ENCODE data around the gene ADARB2.

Gene ADARB2

DNA sequence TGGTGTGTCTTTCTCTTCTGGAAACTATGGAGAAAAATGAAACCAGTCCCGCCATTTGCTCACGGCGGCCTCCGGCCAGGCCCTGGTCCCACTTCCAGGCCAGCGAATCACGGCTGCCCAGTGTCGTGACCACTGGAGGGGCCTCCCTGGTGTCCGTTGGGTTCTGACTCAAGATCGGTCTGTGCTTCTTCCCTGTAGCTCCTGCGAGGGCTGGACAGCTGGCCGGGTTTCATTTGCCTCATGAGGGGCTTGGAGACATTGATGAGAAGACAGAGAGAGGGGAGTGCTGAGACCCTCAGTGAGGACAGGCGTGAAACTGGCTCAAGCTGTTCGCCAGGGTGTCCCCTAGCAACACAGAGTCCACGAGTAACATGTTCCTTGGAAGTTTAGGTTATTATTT is 108.6 kb downstream of the ADARB2 start (continued):
- TF ChIP-seq TRIM28 (IDR thresholded peaks at IDR 0.05; ENCODE audit: borderline replicate concordance, low read length) (no peak), ZNF791 (tag by site-specific recombination; IDR thresholded peaks at IDR 0.05) (no peak), ZNF768 (tag by site-specific recombination; IDR thresholded peaks at IDR 0.05) (no peak), ZNF585B (tag by site-specific recombination; IDR thresholded peaks at IDR 0.05) (no peak), ZNF266 (tag by site-specific recombination; IDR thresholded peaks at IDR 0.05; ENCODE audit: low read depth) (no peak), KLF1 (tag by site-specific recombination; IDR thresholded peaks at IDR 0.05) (no peak), ZNF214 (tag by site-specific recombination; IDR thresholded peaks at IDR 0.05; ENCODE audit: borderline replicate concordance) (no peak), ZNF596 (tag by site-specific recombination; IDR thresholded peaks at IDR 0.05) (no peak), ZNF335 (tag by site-specific recombination; conservative IDR thresholded peaks at IDR 0.05) (no peak), ZNF843 (tag by site-specific recombination; IDR thresholded peaks at IDR 0.05) (no peak)
- TF ChIP-seq, protein P1, sequence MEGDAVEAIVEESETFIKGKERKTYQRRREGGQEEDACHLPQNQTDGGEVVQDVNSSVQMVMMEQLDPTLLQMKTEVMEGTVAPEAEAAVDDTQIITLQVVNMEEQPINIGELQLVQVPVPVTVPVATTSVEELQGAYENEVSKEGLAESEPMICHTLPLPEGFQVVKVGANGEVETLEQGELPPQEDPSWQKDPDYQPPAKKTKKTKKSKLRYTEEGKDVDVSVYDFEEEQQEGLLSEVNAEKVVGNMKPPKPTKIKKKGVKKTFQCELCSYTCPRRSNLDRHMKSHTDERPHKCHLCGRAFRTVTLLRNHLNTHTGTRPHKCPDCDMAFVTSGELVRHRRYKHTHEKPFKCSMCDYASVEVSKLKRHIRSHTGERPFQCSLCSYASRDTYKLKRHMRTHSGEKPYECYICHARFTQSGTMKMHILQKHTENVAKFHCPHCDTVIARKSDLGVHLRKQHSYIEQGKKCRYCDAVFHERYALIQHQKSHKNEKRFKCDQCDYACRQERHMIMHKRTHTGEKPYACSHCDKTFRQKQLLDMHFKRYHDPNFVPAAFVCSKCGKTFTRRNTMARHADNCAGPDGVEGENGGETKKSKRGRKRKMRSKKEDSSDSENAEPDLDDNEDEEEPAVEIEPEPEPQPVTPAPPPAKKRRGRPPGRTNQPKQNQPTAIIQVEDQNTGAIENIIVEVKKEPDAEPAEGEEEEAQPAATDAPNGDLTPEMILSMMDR (tag by site-specific recombination; IDR thresholded peaks at IDR 0.05): no peak

DNA sequence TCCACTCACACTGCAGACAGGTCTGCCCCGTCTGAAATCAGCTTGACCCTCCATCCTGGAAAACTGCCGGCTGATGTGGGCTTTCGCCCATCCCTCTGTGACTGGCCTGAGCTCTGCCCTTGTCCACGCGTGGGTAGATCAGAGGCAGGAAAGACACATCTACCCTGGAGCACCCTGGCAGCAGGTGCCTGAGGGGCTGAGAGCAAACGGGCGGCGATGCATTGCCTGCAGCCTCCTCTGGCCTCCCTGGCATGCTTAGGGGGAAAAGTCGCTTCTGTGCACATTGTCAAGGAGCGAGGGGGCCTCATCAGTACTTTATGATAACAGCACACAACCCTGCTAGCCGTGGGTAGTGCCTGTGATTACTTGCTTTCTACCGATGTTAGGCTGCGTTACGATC is 109.4 kb downstream of the ADARB2 start:
- no peaks in the 10 kb centered on the region for H3K9me3 ChIP-seq (ENCODE audit: control insufficient read depth, insufficient read depth, low read depth, low read length)
- no peak for TF ChIP-seq ZNF624 (tag by site-specific recombination; IDR thresholded peaks at IDR 0.05)
- TF ChIP-seq ZBTB7A (tag by site-specific recombination; IDR thresholded peaks at IDR 0.05; ENCODE audit: low read depth): no peak
- TF ChIP-seq ZNF596 (tag by site-specific recombination; IDR thresholded peaks at IDR 0.05): no peak
- no peak for TF ChIP-seq ZIC2 (tag by site-specific recombination; IDR thresholded peaks at IDR 0.05)
- TF ChIP-seq, protein P2, sequence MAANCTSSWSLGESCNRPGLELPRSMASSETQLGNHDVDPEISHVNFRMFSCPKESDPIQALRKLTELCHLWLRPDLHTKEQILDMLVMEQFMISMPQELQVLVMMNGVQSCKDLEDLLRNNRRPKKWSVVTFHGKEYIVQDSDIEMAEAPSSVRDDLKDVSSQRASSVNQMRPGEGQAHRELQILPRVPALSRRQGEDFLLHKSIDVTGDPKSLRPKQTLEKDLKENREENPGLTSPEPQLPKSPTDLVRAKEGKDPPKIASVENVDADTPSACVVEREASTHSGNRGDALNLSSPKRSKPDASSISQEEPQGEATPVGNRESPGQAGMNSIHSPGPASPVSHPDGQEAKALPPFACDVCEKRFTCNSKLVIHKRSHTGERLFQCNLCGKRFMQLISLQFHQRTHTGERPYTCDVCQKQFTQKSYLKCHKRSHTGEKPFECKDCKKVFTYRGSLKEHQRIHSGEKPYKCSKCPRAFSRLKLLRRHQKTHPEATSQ (tag by site-specific recombination; IDR thresholded peaks at IDR 0.05): no peak
- TF ChIP-seq ZNF76 (tag by site-specific recombination; IDR thresholded peaks at IDR 0.05; ENCODE audit: borderline replicate concordance, low read depth): no peak
- TF ChIP-seq ZNF10 (tag by site-specific recombination; IDR thresholded peaks at IDR 0.05): no peak
- no peak for TF ChIP-seq ZNF404 (tag by site-specific recombination; IDR thresholded peaks at IDR 0.05)
- TF ChIP-seq GFI1B (tag by site-specific recombination; IDR thresholded peaks at IDR 0.05): no peak
- no peak for TF ChIP-seq ZNF112 (tag by site-specific recombination; IDR thresholded peaks at IDR 0.05)
- no peak for TF ChIP-seq ZNF37A (tag by site-specific recombination; IDR thresholded peaks at IDR 0.05)
- no peak for TF ChIP-seq ZNF121 (tag by site-specific recombination; IDR thresholded peaks at IDR 0.05)
- TF ChIP-seq, protein P3, sequence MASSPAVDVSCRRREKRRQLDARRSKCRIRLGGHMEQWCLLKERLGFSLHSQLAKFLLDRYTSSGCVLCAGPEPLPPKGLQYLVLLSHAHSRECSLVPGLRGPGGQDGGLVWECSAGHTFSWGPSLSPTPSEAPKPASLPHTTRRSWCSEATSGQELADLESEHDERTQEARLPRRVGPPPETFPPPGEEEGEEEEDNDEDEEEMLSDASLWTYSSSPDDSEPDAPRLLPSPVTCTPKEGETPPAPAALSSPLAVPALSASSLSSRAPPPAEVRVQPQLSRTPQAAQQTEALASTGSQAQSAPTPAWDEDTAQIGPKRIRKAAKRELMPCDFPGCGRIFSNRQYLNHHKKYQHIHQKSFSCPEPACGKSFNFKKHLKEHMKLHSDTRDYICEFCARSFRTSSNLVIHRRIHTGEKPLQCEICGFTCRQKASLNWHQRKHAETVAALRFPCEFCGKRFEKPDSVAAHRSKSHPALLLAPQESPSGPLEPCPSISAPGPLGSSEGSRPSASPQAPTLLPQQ (tag by site-specific recombination; IDR thresholded peaks at IDR 0.05): no peak
- TF ChIP-seq ZBTB1 (tag by site-specific recombination; IDR thresholded peaks at IDR 0.05): no peak
- TF ChIP-seq KLF1 (tag by site-specific recombination; IDR thresholded peaks at IDR 0.05): no peak
- TF ChIP-seq ZNF549 (tag by site-specific recombination; IDR thresholded peaks at IDR 0.05): no peak
- TF ChIP-seq ZNF366 (tag by site-specific recombination; conservative IDR thresholded peaks at IDR 0.05): no peak
- no peak for TF ChIP-seq KLF8 (tag by site-specific recombination; IDR thresholded peaks at IDR 0.05)
- H3K4me3 ChIP-seq (ENCODE audit: low read depth, low read length): no peak overlapping the region
- H3K4me1 ChIP-seq (ENCODE audit: control insufficient read depth, insufficient read depth, low read length): no peaks in the 10 kb centered on the region
- ChIA-PET CTCF (no interaction called here), POLR2A (no interaction called here)
- H3K36me3 ChIP-seq (ENCODE audit: control insufficient read depth in 2 of 2, insufficient read depth in 1 of 2, low read length in 2 of 2): no peaks in the 10 kb centered on the region
- no peak overlapping the region for H3K27ac ChIP-seq (ENCODE audit: extremely low read depth, low read depth, low read length)
